ENCODE measurements around the gene SCN4B.

Gene SCN4B

DNA sequence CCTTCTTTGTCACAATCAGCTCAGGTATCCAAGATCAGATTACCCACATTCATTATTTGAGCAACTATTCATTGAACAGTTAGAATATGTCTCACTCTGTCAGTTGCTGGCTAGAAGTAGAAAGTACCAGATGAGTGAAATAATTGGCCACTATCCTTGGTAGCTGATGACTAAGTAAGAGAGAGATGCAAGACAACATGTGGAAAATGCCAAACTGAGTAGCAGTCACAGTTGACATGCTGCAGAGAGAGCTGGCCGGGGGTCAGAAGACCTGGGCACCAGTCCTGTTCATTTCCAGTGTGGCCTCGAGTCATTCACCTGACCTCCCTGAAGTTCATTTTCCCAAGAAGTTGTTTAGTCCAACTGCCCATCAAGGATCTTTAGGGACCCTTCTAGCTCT, 43.4 kb downstream of the SCN4B start:
- H3K27ac ChIP-seq, result no peak overlapping the region
- H3K4me3 ChIP-seq, result no peak overlapping the region

DNA sequence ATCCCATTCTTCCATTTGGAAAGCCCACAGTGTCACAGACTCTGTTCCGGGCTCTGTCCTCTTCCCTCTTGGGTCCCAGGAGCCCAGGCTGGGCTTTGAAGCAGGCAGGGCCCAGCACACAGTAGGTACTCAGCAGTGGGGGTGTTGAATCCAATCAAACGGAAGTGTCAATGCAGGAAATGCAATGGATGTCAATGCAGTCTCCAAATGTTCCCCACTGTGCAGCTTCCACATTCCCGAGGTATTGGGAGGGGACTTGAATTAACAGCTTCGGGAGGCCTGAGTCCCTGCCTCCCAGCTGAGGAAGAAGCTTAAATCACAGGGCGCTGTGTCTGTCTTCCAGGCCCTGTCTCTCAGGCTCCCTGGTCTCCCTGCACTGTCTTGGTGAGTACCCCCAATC, 44.1 kb downstream of the SCN4B start:
- no peak overlapping the region for H3K4me3 ChIP-seq
- no peak overlapping the region for H3K27ac ChIP-seq

DNA sequence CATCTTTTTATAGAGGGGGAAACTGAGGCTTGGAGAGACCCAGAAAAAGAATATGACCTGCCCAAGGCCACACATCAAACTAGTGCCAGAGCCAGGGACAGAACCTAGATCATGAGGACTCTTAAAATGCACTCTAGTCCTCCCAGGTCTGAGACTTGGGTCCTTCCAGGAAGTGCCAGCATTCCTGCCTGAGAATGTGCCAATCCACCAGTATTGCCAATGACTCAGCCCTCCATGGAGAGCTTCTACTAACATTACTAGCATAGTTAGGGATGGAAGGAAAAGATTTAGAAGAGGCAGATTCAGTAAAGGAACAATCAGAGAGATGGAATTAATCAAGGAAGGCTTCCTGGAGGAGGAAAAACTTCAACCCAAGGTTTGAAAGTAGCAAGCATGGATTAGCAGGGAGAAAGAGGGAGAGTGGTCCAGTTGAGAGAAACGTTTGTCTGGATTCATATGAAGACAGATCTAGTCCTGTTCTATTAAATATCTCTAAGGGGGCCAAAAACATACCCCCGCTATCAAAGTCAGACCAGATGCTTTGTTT, 45.8 kb downstream of the SCN4B start:
- H3K4me3 ChIP-seq, result no peak overlapping the region
- no peak overlapping the region for H3K27ac ChIP-seq

DNA sequence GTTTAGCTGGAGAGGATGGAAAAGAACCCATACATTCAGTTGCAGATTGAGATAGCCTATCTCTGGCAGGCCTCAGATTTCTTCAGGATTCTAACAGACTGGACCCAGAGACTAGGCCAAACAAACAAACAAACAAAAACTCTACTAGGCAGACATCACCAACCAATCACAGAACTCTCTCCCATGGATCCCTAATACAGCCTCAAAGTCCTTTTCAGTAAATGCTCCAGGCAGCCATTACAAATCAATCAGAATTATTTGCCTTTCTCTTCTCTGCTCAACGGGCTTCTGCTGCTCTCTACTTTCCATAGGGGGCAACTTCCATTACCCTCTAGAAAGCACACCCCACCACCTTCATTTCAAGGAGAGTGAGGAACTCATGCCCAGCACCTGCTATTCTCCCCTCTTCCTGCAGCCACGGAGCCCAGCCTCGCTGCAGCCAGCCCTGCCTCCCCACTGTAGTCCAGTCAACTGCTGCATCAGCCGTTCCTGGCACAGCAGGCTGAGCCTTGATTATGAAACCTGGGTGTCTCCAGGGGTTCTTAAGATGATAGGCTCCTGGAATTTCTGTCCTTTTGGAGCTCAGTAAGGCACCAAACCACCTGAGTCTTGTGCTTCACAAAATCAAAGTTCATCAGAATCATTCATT, 46.8 kb downstream of the SCN4B start:
- H3K4me3 ChIP-seq, result no peak overlapping the region
- H3K27ac ChIP-seq, result no peak overlapping the region

GRCh38 chr11:118104491-118104890, 48.1 kb downstream of the SCN4B start:
- H3K4me3 ChIP-seq, result no peak overlapping the region
- no peak overlapping the region for H3K27ac ChIP-seq

GRCh38 chr11:118102721-118103261, 49.8 kb downstream of the SCN4B start:
- H3K4me3 ChIP-seq, result no peak overlapping the region

GRCh38 chr11:118100691-118101232, 51.9 kb downstream of the SCN4B start:
- Histone ChIP-seq H3K27ac (no peak overlapping the region), H3K4me3 (no peak overlapping the region)

More at GRCh38 chr11:118102721-118103261, 49.8 kb downstream of the SCN4B start:
- H3K27ac ChIP-seq, result no peak overlapping the region

DNA sequence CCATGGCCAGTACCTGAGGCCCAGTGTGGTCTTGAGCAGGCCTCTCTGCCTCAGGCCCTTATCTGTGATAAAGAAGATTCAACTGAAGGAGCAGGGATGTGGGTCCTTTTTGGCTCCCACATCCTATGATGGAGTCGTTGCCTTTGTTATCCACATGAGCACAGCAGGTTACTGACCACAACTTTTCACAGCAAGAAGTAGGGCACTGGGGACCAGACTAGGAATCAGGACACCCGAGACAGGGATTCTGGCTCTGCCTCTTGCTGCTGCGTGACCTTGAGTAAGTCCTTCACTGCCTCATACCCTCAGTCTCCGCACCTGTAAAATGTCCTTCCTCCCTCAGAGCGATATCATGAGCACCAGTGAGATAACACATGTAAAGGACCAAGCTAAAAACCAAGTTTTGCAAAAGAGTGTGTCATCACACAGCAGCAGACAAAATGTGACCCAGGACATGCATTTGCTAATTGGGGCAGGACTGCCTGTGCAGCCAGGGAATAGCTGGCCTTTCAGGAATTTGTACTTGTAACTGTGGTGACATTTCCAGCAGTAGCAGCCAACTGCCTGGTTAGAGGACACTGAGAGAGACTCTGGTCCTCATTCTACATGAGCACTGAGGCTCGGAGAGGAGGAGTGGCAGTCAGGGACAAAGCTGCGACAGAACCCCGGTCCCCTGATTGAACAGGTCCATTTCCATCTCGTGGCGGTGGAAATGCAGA, 52.6 kb downstream of the SCN4B start:
- H3K4me3 ChIP-seq, result no peak overlapping the region
- H3K27ac ChIP-seq, result no peak overlapping the region

DNA sequence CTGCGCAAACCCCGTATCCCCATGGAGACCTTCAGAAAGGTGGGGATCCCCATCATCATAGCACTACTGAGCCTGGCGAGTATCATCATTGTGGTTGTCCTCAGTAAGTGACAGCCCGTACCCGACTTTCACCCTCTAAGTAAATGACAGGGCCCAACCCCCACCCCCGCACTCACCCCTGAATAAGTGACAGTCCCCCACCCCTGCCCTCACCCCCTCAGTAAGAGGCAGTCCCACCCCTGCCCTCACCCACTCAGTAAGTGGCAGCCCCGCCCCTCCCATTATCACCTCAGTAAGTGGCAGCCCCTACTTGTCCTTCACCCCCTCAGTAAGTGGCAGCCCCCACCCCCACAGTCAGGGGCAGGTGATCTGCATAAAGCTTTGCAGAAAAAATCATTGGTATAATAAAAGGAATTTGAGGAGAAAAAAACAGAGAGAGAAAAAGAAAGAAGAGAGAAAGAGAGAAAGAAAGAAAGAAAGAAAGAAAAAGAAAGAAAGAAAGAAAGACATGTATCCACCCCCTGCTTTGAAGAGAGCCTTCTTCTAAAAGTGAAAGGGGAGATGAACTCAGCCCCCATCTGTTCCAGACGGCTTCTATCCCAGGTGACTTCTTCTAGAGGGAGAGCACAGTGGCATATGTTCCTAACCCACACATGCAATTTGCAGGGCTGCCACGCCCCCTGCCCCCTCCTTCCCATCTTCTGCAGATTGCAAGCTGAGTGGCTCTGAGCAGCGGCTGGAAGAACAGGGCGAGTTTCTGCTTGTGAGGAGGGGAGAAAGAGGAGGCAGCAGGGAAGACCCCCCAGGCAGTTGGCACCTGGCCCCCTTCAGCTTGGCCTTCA, 53.4 kb downstream of the SCN4B start:
- Histone ChIP-seq H3K27ac (no peak overlapping the region), H3K4me3 (no peak overlapping the region)

GRCh38 chr11:118095967-118096367, 56.7 kb downstream of the SCN4B start:
- no peak overlapping the region for H3K27ac ChIP-seq
- no peak overlapping the region for H3K4me3 ChIP-seq

- no peak overlapping the region for H3K4me3 ChIP-seq
- no peak overlapping the region for H3K27ac ChIP-seq
Measured at GRCh38 chr11:118095493-118095892, 57.1 kb downstream of the SCN4B start.

DNA sequence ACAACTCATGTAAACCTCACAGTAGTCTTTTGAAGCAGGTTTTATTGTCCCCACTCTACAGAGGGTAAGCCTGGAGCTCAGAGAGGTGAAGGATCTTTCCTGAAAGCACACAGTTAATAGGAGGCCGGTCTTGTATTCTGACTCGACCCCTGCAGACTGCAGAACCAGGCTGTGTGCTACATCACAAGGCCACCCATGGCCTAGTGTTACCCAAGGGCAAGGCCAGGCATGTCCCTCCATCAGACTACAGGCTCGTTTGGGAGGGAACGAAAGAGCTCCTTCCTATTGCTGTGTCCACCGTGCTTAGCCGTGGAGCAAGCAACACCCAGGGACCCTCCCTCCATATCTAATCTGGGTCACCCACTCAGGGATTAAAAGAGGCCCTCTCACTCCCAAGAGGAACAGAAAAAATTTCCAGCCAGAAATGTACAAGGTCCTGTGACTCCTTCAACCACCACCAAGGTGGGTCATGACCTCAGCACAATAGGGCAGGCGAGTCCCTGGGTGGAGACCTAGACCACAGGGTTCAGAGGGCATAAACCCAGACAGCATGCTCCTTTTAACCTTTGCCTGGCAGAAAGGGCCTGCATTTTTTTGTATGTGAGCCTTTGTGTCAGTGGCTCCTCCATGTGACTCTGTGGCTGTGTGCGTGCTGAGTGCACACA, 59.6 kb downstream of the SCN4B start:
- no peak overlapping the region for H3K27ac ChIP-seq
- H3K4me3 ChIP-seq, result no peak overlapping the region

GRCh38 chr11:118091690-118092089, 60.9 kb downstream of the SCN4B start:
- Histone ChIP-seq H3K4me3 (no peak overlapping the region), H3K27ac (no peak overlapping the region)

DNA sequence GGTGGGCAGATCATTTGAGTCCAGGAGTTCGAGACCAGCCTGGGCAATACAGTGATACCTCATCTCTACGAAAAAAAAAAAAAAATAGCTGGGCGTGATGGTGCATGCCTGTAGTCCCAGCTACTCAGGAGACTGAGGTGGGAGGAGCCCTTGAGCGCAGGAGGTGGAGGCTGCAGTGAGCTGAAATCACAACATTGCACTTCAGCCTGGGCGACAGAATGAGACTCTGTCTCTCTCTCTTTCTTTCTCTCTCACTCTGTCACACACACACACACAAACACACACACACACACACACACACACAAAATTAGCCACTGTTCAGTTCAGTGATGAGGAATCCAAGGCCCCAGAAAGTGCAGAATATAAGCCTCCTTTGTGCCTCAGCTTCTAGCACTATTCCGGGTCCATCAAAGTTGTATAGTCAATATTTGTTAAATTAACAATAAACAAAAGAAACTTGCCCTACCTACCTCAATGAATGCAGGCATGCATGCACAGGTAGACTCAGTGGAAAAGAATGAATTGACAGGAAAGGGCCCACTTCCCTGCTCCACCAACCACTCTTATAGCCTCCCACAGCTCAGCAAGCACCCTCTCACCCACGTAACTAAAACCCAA, 62.0 kb downstream of the SCN4B start:
- Histone ChIP-seq H3K4me3 (no peak overlapping the region), H3K27ac (no peak overlapping the region)

DNA sequence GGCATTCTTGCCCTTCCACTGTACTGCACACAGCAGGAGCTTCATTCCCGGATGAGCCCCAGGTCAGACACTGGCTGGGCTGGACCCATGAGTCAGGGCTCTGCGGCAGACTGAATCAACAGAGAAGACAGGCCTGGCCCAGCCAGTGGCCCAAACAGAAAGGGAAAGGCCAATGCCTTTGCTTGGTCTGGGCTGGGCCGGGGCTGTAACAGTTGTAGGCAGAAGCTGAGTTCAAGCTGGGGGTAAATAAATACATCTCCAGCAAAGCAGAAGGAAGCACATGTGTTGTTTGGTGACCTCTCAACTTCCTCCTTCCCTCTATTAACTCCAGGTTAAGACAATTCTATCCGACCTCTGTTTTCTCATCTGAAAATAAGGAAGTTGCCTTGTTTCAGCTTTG, 64.1 kb downstream of the SCN4B start:
- Histone ChIP-seq H3K4me3 (no peak overlapping the region), H3K27ac (no peak overlapping the region)

DNA sequence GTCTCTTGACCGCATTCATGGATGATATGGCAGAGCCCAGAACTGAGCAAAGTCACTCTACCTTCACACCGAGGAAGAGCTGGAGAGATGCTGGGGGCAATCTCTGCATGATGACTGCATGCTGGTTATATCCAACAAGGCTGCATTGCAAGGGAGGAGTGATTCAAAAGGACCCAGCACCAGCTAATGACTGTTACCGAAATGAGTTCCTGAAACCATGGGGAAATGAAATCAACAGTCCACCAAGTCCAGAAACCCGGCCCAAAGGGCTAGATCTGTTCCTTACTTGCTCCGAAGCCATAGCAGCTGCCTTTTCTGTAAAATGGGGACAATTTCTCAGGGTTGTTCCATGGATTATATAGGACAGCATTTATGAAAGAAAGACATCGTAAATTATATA, 64.7 kb downstream of the SCN4B start:
- Histone ChIP-seq H3K27ac (no peak overlapping the region), H3K4me3 (no peak overlapping the region)

DNA sequence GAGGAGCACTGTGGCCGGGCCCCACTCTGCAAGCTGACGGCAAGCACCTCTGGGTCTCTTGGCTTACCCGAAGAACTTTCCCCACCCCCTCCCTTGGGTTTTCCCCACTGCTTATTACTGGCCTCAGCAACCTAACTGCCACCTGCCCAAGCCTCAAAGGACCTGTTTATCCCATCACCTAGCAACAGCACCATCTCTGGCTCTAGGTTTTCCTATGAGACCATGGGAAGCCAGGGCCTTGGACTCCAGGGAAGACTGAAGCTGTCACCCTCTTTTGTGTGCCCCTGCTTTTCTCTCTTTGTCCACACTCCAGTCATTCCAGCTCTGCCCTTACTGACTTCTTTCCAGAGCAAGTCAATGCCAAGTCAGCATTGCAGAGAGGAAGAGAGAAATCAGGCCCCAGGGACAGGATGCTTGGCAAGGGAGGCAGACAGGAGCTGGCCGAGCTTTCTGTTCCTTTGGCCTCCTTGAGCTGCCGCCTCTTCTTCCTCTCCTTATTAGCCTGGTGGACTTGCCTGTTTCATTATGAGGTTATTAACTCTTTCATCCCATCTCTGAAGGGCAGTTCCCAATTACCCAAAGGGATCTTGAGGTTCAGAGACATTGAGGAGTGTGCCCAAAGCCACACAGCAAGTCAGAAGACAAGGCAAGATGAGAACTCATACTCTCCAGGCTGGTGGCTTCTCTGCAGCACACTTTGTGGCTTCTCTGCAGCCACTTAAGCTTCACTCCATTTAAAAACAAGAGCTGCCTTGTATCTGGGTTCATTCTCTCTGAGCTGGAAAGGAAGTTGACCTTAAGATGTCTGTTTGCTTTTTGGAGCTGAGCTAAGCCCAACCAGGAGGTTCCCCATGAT, 65.5 kb downstream of the SCN4B start, which contains the start of gene SMIM35:
TSS of gene SMIM35 (minus strand) at position 51 of the 856 bp plus-strand sequence. CDS start 206 bp downstream, outside the sequence.
- no peak within 1 kb of the TSS for H3K27ac ChIP-seq
- no peak within 1 kb of the TSS for H3K4me3 ChIP-seq

DNA sequence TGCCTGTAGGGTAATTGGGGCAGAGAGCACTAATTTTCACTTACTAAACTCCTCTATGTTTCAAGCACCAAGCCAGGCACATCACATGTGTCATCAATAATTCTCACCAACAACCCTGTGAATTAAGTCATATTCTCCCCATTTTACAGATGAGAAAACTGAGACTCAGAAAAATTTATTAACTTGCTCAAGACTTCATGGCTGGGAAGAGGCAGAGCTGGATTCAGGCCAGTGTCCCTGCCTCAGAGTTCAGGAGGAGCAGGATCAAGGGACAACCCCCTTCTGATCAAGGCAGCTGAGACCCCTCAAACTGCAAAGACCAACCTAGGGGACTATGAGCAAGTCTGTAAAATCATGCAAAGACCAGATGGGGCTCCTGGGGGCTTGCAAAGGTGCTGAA, 68.0 kb downstream of the SCN4B start:
- Histone ChIP-seq H3K4me3 (no peak overlapping the region), H3K27ac (no peak overlapping the region)
